ENCODE measurements around the gene RTL10.

RTL10 gene, protein sequence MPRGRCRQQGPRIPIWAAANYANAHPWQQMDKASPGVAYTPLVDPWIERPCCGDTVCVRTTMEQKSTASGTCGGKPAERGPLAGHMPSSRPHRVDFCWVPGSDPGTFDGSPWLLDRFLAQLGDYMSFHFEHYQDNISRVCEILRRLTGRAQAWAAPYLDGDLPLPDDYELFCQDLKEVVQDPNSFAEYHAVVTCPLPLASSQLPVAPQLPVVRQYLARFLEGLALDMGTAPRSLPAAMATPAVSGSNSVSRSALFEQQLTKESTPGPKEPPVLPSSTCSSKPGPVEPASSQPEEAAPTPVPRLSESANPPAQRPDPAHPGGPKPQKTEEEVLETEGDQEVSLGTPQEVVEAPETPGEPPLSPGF

DNA sequence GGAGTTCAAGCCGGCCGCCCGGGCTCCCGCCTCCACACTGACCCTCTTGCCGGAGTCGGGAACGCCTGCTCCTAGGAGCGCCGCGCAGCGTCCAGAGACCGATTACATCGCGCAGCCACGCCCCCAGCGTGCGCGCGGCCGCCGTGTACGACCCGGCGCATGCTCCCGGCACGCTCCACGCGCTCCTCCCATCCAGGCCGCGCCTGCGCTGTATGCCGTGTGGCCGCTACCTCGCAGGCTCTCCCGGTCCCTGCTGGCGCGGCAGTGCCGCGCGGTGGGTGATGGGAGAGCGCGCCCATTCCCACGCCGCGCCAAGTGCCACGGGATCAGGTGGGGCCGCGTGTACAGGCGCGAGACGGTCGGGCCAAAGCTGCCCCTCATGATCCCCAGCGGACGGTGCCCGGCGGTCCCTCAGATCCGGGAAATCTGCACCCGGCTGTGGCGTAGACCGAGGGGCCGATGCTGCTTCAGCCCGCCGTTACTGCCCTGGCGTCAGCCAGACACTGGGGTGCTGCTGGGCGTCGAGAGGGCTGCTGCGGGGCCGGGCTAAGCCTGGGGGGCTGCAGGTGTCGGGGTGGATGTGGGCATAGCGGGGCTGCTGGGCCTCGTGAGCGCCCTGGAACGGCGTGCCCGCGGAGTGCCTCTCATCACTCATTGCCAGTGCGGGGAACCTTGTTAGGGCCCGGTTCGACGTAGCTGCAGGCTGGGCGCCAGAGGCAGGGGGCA is at the start of gene RTL10, which contains the start of gene GNB1L:
RTL10 (minus strand) TSS at position 97 of the 726 bp plus-strand sequence. CDS start 2,613 bp downstream, outside the sequence.
GNB1L (minus strand) TSS at position 97 of the 726 bp plus-strand sequence. CDS start 33,519 bp downstream, outside the sequence.
- DNase-seq, result peak; percentile 60

DNA sequence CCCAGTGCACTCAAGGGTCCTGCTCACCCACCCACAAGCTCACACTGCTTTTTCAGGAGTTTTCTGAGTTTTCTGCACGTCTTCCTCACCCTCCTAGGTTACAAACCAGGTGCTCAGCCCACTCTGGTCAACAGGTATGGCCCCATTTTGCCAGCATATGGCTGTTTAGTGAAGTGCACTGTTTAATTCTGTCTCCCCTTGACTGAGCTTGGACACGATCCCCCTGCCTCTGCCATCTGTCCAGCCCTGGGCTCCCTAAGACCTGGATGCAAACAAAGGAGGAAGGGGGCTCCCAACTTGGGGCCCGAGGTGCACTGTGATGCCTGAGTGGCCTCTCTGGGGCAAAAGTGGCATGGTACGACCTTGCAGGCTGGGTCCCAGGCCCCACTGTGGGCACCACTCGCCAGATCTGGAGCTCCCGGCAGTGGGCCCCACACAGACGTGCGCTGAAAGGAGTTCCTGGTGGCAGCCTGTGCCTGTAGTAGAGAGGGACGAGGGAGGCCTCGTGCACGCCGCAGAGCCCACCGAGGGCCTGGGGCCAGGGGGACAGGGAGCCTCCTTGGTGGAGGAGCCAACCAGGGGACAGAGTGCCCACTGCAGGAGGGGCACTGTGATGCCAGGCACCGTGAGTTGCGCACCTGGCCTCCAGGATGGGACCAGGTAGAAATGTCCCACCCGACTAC is 49.6 kb upstream of the RTL10 start:
- DNase-seq, result no peak

DNA sequence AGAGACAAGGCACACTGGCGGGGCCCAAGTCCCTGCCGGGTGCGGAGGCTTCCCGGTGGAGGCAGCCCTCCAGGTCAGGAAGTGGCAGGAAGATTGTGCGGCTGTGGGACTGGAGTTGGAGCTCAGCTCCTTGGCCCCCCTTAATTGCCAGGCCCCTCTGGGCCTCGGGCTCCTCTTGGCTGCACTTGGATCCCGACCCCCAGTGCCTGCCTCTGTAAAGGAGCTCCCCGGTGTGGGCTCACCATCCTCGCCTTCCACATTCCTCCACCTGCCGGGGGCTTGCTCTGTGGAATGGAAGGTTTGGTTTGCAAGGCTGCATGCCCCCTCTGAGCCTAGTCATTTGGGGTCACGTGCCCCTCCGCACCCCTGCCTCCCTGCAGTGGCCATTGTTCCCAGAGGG is 48.8 kb upstream of the RTL10 start:
- DNase-seq, result no peak

DNA sequence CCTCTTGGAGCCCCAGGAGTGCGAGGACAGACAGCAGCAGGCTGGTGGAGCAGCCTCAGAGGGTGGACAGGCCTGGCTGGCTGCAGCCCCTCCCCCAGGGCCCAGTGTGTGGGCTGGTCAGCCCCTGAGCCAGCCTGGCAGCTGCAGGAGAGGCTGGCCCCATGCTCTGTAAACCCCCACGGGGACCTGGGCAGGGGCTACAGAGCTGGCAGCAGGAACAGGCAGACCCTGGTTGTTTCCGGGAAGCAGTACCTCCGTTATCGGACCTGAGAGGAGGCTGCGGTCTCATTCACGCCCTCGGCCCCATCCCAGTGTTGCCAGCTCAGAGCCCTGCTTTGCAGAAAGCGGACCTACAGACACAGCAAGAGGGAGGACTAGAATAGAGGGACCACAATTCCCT is 48.4 kb upstream of the RTL10 start:
- no peak for DNase-seq

GRCh38 chr22:19902245-19902715 is 47.6 kb upstream of the RTL10 start:
- peak; percentile 4 for DNase-seq

- no peak for DNase-seq
Observed at GRCh38 chr22:19901577-19902244, 47.0 kb upstream of the RTL10 start.

GRCh38 chr22:19900707-19901436 is 46.2 kb upstream of the RTL10 start:
- no peak for DNase-seq

DNA sequence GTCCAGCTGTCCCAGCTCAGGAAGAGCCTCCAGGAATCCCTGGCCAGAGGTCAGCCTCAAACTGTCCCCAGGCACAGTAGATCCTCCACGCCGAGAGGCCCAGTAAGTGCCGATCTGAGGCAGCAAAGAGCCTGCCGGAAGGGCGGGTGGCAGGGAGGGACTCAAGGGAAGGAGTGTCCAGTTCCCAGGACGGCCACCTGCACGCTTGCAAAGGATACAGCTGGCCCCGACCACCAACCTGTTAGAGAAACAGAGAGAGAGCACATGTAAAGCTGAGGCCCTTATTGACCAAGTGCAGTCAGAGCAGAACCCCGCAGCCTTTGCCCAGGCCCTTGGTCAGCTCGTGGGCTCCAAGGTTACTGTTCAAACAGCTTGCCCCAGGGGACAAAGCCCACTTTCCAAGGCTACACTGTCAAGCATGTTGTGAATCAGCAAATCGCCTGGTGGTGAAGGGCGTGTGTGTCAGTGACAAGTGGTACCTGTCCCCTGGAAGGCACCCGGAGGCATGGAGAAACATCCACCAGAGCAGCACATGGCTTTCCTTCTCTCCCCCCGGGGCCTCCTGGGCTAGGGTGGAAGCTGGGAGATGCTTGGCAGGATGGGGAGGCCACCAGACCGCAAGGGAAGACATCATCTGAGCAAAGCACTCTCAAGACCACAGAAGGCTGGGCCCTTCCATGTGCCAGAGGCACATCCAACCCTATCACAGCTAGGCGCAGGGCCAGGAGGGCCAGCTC is 44.3 kb upstream of the RTL10 start:
- DNase-seq, result no peak

- no peak for DNase-seq
Observed at GRCh38 chr22:19898145-19898544, 43.5 kb upstream of the RTL10 start.

DNA sequence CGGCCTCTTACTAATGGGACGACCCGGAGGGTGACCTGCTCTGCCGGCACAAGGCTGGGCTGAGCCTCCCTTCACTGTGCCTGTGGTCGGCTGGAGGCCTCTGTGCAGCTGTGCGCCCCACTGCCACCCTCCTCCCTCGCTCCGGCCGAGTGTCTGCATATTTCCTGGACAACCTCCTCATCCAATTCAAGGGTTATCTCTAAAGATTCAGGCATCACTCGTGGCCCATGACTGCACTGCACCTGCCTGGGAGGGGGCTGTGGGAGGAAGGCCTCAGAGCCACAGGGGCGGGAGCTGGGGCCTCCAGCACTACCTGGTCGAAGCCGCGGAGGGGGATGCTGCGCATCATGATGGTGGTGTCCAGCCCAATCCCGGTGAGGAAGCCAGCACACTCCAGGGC is 43.1 kb upstream of the RTL10 start:
- no peak for DNase-seq

DNA sequence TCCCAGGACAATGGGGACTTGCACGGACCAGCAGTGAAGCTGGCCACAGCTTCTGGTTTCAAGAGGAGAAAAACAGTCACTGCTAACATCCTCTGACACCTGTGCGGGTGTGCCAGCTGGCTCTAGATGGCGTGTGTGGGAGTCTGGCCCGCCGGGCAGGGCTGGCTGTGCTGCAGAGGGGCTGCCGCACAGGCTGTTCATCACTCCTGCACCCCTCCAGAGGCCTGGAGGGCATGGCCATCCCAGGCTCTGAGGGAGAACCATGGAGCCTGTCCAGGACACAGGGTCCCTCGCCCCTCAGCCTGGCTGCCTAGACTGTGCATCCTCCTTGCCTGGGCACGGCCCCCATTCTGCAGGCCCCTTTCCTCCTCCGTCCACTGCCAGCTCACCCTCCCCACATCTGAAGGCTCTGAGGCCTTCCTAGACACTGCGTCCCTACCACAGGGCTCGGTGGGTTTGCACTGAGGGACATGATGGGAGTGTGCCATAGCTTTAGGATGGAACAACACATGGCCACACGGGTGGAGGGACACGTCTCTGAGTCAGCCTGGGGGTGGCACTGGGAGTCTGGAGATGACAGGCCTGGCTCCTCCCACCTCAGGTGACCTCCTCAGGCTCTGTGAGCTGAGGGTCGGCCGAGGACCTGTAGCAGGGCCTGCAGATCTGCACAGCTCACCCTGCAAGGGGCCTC is 42.1 kb upstream of the RTL10 start:
- DNase-seq, result no peak

DNA sequence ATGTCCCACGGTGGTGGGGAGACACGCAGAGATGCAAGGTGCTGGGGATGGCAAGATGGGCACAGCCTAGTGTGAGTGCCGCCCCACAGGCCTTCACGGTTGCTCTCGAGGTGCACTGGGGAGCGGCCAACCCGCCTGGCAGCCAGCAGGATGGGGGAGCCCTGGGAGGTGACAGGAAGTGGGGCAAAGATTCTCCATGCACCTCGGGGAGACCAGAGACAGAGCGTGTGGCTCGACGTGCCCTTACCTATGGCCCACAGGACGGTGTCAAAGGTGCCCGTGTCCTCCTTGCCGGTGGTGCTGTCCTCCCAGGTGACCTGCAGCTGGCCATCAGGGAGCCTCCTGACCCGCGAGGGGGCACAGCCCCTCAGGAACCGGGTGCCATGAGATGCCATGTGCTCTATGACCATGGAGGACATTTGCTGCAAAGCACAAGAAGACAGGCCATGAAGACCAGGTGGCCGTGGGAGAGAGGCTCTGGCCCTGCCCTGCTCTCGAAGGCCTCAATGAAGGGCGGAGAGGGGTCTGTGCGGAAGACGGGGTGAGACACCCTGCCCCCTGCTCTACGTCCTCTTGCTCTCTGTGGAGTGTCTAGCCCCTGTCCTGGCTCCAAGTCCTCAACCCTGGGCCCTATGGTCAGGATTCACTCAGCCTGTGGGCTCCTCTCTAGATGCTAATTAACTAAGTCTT is 40.6 kb upstream of the RTL10 start:
- DNase-seq, result no peak

DNA sequence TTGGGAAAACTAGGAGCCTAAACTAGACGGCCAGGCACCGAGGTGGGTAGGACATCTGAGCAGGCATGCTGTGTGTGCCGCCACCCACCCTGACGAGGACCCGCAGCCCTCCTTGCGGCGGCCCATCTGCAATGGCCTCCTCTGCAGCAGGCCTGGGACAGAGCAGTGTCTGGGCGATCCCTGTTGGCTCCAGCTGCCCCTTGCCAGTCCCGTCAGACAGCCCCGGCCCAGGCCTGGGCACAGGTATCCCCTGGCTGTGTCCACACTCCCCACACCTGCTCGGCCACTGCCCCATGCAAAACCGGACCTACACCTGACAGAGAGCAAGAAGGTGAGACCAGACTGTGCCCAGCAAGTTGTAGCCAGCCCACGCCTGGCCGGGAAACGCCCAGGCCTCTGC is 38.7 kb upstream of the RTL10 start:
- no peak for DNase-seq

- no peak for DNase-seq
Observed at GRCh38 chr22:19892925-19893324, 38.3 kb upstream of the RTL10 start.

GRCh38 chr22:19892257-19892879 is 37.7 kb upstream of the RTL10 start:
- DNase-seq, result no peak

DNA sequence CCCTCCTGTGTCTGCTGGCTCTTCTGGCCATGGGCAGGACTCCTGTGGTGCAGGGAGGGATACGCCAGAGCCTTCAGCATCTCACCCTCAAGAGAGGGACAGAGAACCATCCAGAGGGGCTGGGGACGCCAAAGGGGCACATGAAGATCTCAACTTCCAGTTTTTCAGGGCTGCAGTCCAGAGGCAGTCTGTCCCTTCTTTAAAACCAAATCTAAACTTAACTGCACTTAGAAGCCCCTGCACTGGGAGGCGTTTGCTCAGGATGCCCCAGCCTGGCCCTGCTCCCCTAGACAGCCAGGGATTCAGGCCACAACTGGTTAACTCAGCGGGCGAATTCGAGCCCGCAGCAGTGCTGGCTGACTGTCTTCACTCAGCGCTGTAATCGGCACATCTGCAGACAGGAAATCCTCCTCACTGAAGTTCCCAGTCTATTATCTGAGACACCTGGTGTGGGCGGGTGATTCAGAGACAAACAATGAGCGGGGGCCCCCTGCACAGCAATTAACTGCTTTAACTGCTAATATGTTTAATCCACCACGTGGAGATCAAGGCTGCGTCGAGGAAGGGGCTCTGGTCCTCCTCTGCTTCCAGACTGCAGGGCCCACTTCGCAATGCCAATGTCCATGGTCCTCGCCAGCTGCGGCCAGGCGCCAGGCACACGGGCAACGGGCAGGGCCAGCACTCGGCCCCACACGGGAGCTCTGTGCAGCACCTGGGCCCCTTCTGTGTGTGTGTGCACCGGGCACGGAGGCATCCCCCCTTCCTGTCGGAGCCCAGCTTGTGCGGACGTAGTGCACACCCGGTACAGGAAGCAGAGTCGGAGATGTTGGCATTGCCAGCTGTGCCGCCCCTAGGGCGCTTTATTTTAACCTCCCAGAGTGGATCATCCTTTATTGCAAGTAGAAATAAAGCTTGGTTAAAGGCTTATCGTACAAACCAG is 36.9 kb upstream of the RTL10 start:
- no peak for DNase-seq

DNA sequence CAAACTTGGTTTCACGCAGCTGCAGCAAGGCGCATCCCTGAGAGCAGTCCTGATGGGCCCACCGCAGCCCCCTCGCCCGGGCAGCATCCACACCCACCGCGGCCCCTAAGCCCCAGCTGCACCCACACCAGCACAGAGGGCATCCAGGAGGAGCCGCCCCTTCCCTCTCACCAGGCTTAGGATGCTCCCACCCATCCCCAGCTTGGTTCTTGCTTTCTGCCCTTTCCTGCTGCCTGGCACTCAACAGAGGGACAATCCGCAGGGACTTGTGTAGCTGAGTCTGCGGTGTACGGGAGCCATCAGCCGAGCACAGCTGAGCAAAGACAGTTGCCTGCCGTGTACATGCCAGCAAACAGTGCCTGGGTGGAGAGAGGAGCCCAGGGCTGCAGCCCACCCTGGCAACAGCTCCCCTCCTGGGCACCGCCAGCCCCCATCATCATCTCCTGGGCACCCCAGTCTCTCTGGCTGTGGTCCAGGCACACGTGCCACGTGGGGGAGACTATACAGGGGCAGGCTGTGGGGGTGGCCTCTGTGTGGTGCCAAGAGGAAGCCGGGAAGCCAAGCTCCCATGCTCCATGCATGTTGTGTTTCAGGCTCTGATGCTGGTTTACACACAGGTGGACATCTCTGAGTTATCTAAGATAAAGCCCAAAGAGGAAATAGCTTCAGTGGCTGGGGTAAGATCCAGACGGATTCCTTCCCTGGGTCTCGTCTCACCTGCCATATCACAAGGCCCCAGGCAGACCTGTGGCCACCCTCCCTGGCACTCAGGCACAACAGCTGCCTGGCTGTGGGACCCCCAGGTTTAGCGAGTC is 36.0 kb upstream of the RTL10 start:
- DNase-seq, result no peak

GRCh38 chr22:19889951-19890350 is 35.3 kb upstream of the RTL10 start:
- no peak for DNase-seq

Measured in DMS 273 treated with DMSO at 0.1 percent for 48 hours (cell line).